Activated CD4-positive, alpha-beta memory T cell treated with anti-CD3 and anti-CD28 coated beads, Interleukin-2, amount 10 ng/mL, durations not matched to agents 7 days and 5 days (primary cell): ENCODE measurements around the gene ARF3. TPM values are rescaled to one million over a fixed set of nuclear protein-coding genes. Genes with fewer than 3 reads are reported as not detected.

Source experiments
- CTCF ChIA-PET: fragments of 350-600 bp; sonication (Branson Sonifier 250); formaldehyde crosslinking; loops from one replicate; lab custom pipeline; 2021; ENCODE audit warnings: antibody characterized with exemption, inconsistent platforms; lab: Charles Lee
- POLR2A ChIA-PET: fragments of 350-600 bp; sonication (Branson Sonifier 250); formaldehyde crosslinking; loops from one replicate; lab custom pipeline; 2021; ENCODE audit warnings: antibody characterized with exemption; lab: Charles Lee
- DNase-seq: peaks from one replicate; pipeline ENCODE4 v3.0.0-alpha.2; 2020
- H3K27ac Mint-ChIP-seq: one replicate; pipeline ENCODE4 v1.8.0; 2021; ENCODE audit warnings: mild to moderate bottlenecking, mixed read lengths
- H3K27me3 Mint-ChIP-seq: one replicate; pipeline ENCODE4 v1.8.0; 2021; ENCODE audit warnings: mixed read lengths
- H3K36me3 Mint-ChIP-seq: one replicate; pipeline ENCODE4 v1.8.0; 2021; ENCODE audit warnings: low read depth, mixed read lengths
- H3K4me1 Mint-ChIP-seq: one replicate; pipeline ENCODE4 v1.8.0; 2021; ENCODE audit warnings: mixed read lengths
- H3K4me3 Mint-ChIP-seq: one replicate; pipeline ENCODE4 v1.8.0; 2021; ENCODE audit warnings: mild to moderate bottlenecking, mixed read lengths
- H3K9me3 Mint-ChIP-seq: one replicate; pipeline ENCODE4 v1.8.0; 2021; ENCODE audit warnings: mixed read lengths
- total RNA-seq, 2 experiments: library from RNA; stranded (reverse); gene quantifications; one replicate each; pipeline ENCODE4 v1.2.3, GENCODE V29; 2021

The ARF3 gene
- 100 to 1,000 TPM; 114 to 122 TPM for total RNA-seq

GRCh38 chr12:48957141-48958048 is at the start of gene ARF3:
Gene ARF3 (minus strand): TSS chr12:48957487. CDS start chr12:48941095, 16,392 bp downstream.
- Mint-ChIP-seq H3K4me3 (peak within 1 kb of the TSS; percentile 95), H3K27ac (peak within 1 kb of the TSS; percentile 64), H3K27me3 (peaks cover 12% of the 10 kb centered on the region), H3K4me1 (peaks cover 36% of the 10 kb centered on the region), H3K9me3 (no peaks in the 10 kb centered on the region), H3K36me3 (peaks cover 42% of the 10 kb centered on the region)
- CTCF ChIA-PET, result interaction anchor here (0.6 to 6.8 kb wide), 20 partner anchors 10 to 494 kb away, joined by 3 to 55 read pairs (median 6); partner anchors contain the start of genes DDX23, RND1, WNT1 and WNT10B
- POLR2A ChIA-PET, result interaction anchor here (0.6 to 1.9 kb wide), 17 partner anchors 10 to 231 kb away, joined by 3 to 21 read pairs (median 3); partner anchors contain the start of genes DDX23, FKBP11, RND1 and TUBA1A
- DNase-seq, result peak; percentile 94

- Mint-ChIP-seq H3K4me3 (no peak overlapping the region), H3K27me3 (peaks cover 37% of the 10 kb centered on the region), H3K4me1 (peaks cover 30% of the 10 kb centered on the region), H3K27ac (no peak overlapping the region), H3K36me3 (peaks cover 41% of the 10 kb centered on the region), H3K9me3 (no peaks in the 10 kb centered on the region)
- ChIA-PET CTCF (interaction anchor here (0.5 to 10.7 kb wide), 7 partner anchors 12 to 793 kb away, joined by 4 to 116 read pairs (median 7); partner anchors contain the start of genes DHH and PRKAG1), POLR2A (interaction anchor here (0.7 to 8.2 kb wide), 4 partner anchors 12 to 130 kb away, joined by 4 to 96 read pairs (median 5); partner anchors contain the start of gene PRKAG1)
- no peak for DNase-seq
Observed at GRCh38 chr12:49000346-49000745, 43.1 kb upstream of the ARF3 start.

- CTCF ChIA-PET, result interaction anchor here (1.1 to 10.7 kb wide), 7 partner anchors 11 to 95 kb away, joined by 3 to 116 read pairs (median 7); partner anchors contain the start of genes DHH and PRKAG1
- Mint-ChIP-seq H3K27ac (no peak within 1 kb of the TSS), H3K27me3 (peaks cover 42% of the 10 kb centered on the region)
Observed at GRCh38 chr12:48999371-49000131, 42.3 kb upstream of the ARF3 start, which contains the start of gene DDN. Gene DDN (minus strand): TSS chr12:48999375. CDS start chr12:48999287, 88 bp downstream.

DNA sequence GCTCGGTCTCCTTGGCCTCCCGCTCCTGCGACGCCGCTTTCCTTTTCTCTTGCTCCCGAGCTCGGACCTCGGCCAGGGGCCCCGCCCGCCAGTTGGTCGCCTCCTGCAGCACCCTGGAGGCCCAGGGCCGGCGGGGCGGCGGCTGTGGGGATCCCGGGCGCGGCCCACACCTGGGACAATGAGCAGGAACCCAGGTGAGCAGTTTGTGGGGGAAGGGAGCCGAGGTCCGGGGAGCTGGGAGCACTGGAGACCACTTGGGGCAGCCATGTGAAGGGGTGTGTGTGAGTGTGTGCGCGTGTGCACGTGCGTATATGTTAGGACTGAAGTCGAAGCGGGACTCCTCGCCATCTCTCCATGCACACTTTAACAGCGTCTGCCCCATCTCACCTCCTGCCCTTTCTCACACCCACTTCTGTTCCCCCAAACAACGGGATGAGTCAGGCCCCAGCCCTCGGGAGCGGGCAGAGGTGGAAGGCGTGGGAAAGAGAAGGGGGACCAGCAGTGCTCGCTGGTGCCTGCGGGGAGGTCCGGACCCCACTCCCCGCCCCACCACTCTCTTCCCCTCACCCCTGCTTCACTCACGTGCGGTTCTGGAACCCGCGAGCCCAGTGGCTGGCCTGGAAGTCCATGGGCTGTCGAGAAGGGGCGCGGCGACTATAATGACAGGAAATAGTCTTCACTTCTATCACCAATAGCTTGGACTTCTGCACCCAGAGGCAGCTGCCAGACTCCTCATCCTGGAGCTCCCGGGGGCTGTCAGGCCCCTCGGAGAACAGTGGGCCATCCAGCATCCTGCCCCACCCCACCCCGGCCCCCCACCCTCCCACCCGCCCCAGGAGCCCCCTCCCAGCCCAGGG is 41.4 kb upstream of the ARF3 start:
- peaks cover 30% of the 10 kb centered on the region for H3K36me3 Mint-ChIP-seq
- H3K27ac Mint-ChIP-seq, result no peak overlapping the region
- DNase-seq, result no peak
- H3K4me1 Mint-ChIP-seq, result peaks cover 33% of the 10 kb centered on the region
- H3K4me3 Mint-ChIP-seq, result peak overlapping the region; percentile 53
- POLR2A ChIA-PET, result interaction anchor here (0.9 to 8.2 kb wide), 7 partner anchors 9 to 132 kb away, joined by 3 to 96 read pairs (median 3); partner anchors contain the start of genes ARF3, PRKAG1 and WNT1
- H3K27me3 Mint-ChIP-seq, result peaks cover 51% of the 10 kb centered on the region
- no peaks in the 10 kb centered on the region for H3K9me3 Mint-ChIP-seq
- CTCF ChIA-PET, result interaction anchor here (1.1 to 10.7 kb wide), 10 partner anchors 10 to 146 kb away, joined by 3 to 116 read pairs (median 22); partner anchors contain the start of genes DDX23, DHH and PRKAG1

More at GRCh38 chr12:48999371-49000131, 42.3 kb upstream of the ARF3 start, which contains the start of gene DDN:
- Mint-ChIP-seq H3K4me1 (peaks cover 33% of the 10 kb centered on the region), H3K36me3 (peaks cover 33% of the 10 kb centered on the region), H3K9me3 (no peaks in the 10 kb centered on the region), H3K4me3 (peak within 1 kb of the TSS; percentile 56)
- peak; percentile 43 for DNase-seq
- POLR2A ChIA-PET, result interaction anchor here (0.7 to 8.2 kb wide), 8 partner anchors 9 to 147 kb away, joined by 3 to 96 read pairs (median 4); partner anchors contain the start of genes PRKAG1 and WNT1

GRCh38 chr12:48997719-48998496 is 40.6 kb upstream of the ARF3 start:
- Mint-ChIP-seq H3K36me3 (peaks cover 23% of the 10 kb centered on the region), H3K4me3 (peak overlapping the region; percentile 53), H3K27ac (no peak overlapping the region), H3K27me3 (peaks cover 55% of the 10 kb centered on the region), H3K9me3 (no peaks in the 10 kb centered on the region), H3K4me1 (peaks cover 33% of the 10 kb centered on the region)
- ChIA-PET CTCF (interaction anchor here (0.8 to 10.7 kb wide), 15 partner anchors 9 to 182 kb away, joined by 3 to 116 read pairs (median 5); partner anchors contain the start of genes DDX23, DHH, LMBR1L and PRKAG1), POLR2A (interaction anchor here (0.9 to 8.2 kb wide), 7 partner anchors 17 to 140 kb away, joined by 3 to 96 read pairs (median 3); partner anchors contain the start of genes ARF3, PRKAG1 and TUBA1B)
- DNase-seq, result no peak

GRCh38 chr12:48996794-48997718 is 39.8 kb upstream of the ARF3 start:
- peak; percentile 68 for DNase-seq
- Mint-ChIP-seq H3K9me3 (no peaks in the 10 kb centered on the region), H3K27me3 (peaks cover 60% of the 10 kb centered on the region), H3K4me3 (peak overlapping the region; percentile 16), H3K36me3 (peaks cover 17% of the 10 kb centered on the region), H3K4me1 (peaks cover 33% of the 10 kb centered on the region), H3K27ac (no peak overlapping the region)
- ChIA-PET CTCF (interaction anchor here (0.5 to 10.7 kb wide), 24 partner anchors 8 to 648 kb away, joined by 3 to 116 read pairs (median 4); partner anchors contain the start of genes DDX23, DHH, LMBR1L and PRKAG1), POLR2A (interaction anchor here (0.6 to 8.2 kb wide), 9 partner anchors 9 to 140 kb away, joined by 3 to 96 read pairs (median 3); partner anchors contain the start of genes FKBP11, PRKAG1 and TUBA1B)

DNA sequence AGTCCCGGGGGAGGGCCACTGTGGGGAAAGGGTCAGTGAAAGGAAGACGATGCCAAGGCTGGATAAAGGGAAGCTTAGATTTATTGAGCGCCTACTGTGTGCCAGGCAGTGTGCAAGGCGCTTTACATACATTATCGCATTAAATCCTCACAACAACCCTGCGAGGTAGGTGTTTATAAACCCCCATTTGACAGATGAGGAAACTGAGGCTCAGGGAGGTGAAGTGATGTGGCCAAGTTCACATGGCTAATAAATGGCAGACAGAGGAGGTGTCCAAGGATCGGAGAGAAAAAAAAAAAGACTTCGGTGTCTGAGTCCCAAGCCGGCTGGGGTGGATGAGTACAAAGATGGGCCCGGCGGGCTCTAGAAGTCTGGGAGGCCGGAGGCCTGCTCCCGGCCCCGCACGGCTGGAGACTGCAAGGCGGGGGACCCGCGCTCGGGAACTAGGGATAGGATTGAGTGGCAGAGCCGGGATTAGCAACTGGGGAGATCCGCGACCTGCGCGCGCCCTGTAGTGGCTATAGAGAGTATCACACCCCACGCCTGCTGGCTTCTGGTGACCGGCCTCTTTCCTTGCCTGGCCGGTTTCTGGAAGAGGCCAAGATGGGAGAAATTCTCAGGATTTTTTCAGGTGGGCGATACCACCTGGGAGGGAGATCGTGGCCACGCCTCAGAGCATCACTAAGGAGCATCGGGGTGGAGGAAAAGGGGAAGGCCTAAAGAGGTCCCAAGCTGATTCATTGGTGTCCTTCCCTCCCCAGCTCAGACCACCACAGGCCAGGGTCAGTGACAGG is 38.0 kb upstream of the ARF3 start:
- CTCF ChIA-PET, result interaction anchor here (0.7 to 10.7 kb wide), 10 partner anchors 8 to 143 kb away, joined by 3 to 116 read pairs (median 9); partner anchors contain the start of genes ARF3, DDX23, PRKAG1 and WNT1
- H3K4me3 Mint-ChIP-seq, result no peak overlapping the region
- peak; percentile 62 for DNase-seq

DNA sequence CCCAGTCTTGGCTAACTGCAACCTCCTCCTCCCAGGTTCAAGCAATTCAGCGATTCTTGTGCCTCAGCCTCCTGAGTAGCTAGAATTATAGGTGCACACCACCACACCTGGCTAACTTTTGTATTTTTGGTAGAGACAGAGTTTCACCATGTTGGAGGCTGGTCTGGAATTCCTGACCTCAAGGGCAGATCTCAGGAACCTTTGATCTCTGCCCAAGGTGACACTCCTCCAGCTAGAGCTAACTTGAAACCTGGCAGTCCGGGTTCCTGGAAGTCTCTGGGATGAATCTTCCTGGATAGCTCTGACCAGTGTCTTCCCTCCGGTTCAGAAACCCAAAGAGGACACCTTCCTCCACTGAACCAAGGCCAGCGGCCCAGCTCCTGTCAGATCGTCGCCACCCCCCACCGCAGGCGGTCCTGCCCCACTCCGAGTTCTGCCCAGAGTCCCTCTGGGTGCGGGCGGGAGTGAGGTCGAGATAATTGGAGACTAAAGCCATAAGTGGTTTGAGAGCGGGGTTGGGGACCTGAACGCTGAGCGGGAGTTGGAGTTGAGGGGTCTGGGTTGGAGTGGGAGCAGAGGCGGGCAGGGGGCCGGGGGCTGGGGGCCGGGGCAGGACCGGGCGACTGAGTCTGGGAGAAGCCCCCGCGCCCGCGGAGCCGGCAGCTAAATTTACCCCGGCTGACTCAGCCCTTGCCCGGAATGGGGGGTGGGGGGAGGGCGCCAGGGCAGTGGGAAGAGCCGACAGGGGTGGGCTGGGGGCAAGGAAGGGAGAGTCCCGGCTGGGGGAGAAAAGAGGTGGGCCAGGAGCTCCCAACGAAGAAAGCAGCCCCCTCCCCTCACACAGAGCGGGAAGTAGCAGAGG is 37.2 kb upstream of the ARF3 start:
- peaks cover 24% of the 10 kb centered on the region for H3K4me1 Mint-ChIP-seq
- H3K27ac Mint-ChIP-seq, result no peak overlapping the region
- peaks cover 65% of the 10 kb centered on the region for H3K27me3 Mint-ChIP-seq
- H3K9me3 Mint-ChIP-seq, result no peaks in the 10 kb centered on the region
- H3K4me3 Mint-ChIP-seq, result no peak overlapping the region
- ChIA-PET POLR2A (interaction anchor here (0.6 to 1.2 kb wide), 3 partner anchors 11 to 48 kb away, joined by 3 to 4 read pairs (median 3); partner anchors contain the start of gene WNT1), CTCF (interaction anchor here (0.6 to 10.7 kb wide), 11 partner anchors 9 to 241 kb away, joined by 3 to 116 read pairs (median 4); partner anchors contain the start of genes ARF3, DDX23, PRKAG1 and WNT1)
- peak; percentile 15 for DNase-seq
- peaks cover under 1% of the 10 kb centered on the region for H3K36me3 Mint-ChIP-seq

More for the DNA sequence above, 38.0 kb upstream of the ARF3 start:
- Mint-ChIP-seq H3K36me3 (peaks cover 4% of the 10 kb centered on the region), H3K4me1 (peaks cover 32% of the 10 kb centered on the region), H3K9me3 (no peaks in the 10 kb centered on the region), H3K27me3 (peaks cover 67% of the 10 kb centered on the region), H3K27ac (no peak overlapping the region)
- POLR2A ChIA-PET, result interaction anchor here (1.0 to 1.2 kb wide), 2 partner anchors 12 to 17 kb away, joined by 3 read pairs; partner anchors contain the start of gene WNT1
